BJ (cell line): ENCODE data around the gene DYRK4. TPM values are rescaled to one million over a fixed set of nuclear protein-coding genes. Genes with fewer than 3 reads are reported as not detected.

Experiments
- CTCF ChIA-PET: fragments of 350-600 bp; formaldehyde crosslinking; extraction: SDS; loops from one replicate; lab custom pipeline; 2021; ENCODE audit warnings: antibody characterized with exemption, inconsistent platforms; lab: Yijun Ruan, JAX
- POLR2A ChIA-PET: fragments of 300-600 bp; sonication (Branson Sonifier 250); formaldehyde crosslinking; extraction: SDS; loops from one replicate; lab custom pipeline; 2021; ENCODE audit warnings: antibody characterized with exemption; lab: Charles Lee
- DNase-seq: peaks from one replicate; pipeline ENCODE4 v3.0.0-alpha.2; 2011; ENCODE audit warnings: low read depth
- H3K27me3 ChIP-seq: 2 replicates; pipeline ENCODE4 v1.6.0; 2011; ENCODE audit warnings: low read length; ENCODE audit not compliant: control insufficient read depth, insufficient read depth
- H3K36me3 ChIP-seq: 2 replicates; pipeline ENCODE4 v1.5.1; 2011; ENCODE audit warnings: low read length; ENCODE audit not compliant: control insufficient read depth, insufficient read depth
- H3K4me3 ChIP-seq: 2 replicates; pipeline ENCODE4 v1.5.1; 2011; ENCODE audit warnings: low read depth, mild to moderate bottlenecking, control low read depth, low read length
- CTCF ChIP-seq: IDR thresholded peaks from 2 replicates; pipeline ENCODE4 v1.5.1; 2011; ENCODE audit warnings: low read depth, mild to moderate bottlenecking, control low read depth, inconsistent platforms, low read length, moderate library complexity; ENCODE audit not compliant: insufficient read depth
- polyA plus RNA-seq: library from polyadenylated mRNA; depleted of rRNA; stranded (reverse); fragments of >200 nt; gene quantifications from 2 replicates; pipeline ENCODE4 v1.2.3, GENCODE V29; 2011

The DYRK4 gene
- polyA plus RNA-seq, 1 experiment: 77.5 TPM

GRCh38 chr12:4595881-4596280, 33.9 kb downstream of the DYRK4 start:
- CTCF ChIA-PET: interaction anchor here (2.3 kb wide), 1 partner anchor 8 kb away, joined by 18 read pairs; no protein-coding TSS in a partner anchor
- no peak for TF ChIP-seq CTCF

GRCh38 chr12:4603421-4603820, 41.4 kb downstream of the DYRK4 start:
- DNase-seq: no peak
- Histone ChIP-seq H3K4me3 (no peak overlapping the region), H3K27me3 (no peaks in the 10 kb centered on the region; the same call in 1 of the 2 replicates), H3K36me3 (no peaks in the 10 kb centered on the region)
- CTCF ChIA-PET: interaction anchor here (0.6 to 3.0 kb wide), 4 partner anchors 9 to 647 kb away, joined by 3 to 26 read pairs (median 20); no protein-coding TSS in a partner anchor
- no peak for TF ChIP-seq CTCF
- POLR2A ChIA-PET: no interaction called here

More at GRCh38 chr12:4595881-4596280, 33.9 kb downstream of the DYRK4 start:
- no peak for DNase-seq
- H3K4me3 ChIP-seq: no peak overlapping the region
- peaks cover 8% of the 10 kb centered on the region for H3K27me3 ChIP-seq
- POLR2A ChIA-PET: no interaction called here
- H3K36me3 ChIP-seq: no peaks in the 10 kb centered on the region

GRCh38 chr12:4603946-4604345, 41.9 kb downstream of the DYRK4 start:
- TF ChIP-seq CTCF: no peak
- H3K27me3 ChIP-seq: no peaks in the 10 kb centered on the region; the same call in 1 of the 2 replicates
- DNase-seq: no peak
- no peaks in the 10 kb centered on the region for H3K36me3 ChIP-seq
- no peak overlapping the region for H3K4me3 ChIP-seq
- POLR2A ChIA-PET: no interaction called here
- CTCF ChIA-PET: interaction anchor here (0.6 to 3.0 kb wide), 13 partner anchors 9 to 646 kb away, joined by 3 to 26 read pairs (median 7); partner anchors contain the start of gene DYRK4

- peak; percentile 99 for TF ChIP-seq CTCF
- H3K4me3 ChIP-seq: peak overlapping the region; percentile 82
- peak; percentile 44 for DNase-seq
- ChIA-PET CTCF (interaction anchor here (0.6 to 3.0 kb wide), 15 partner anchors 10 to 542 kb away, joined by 3 to 26 read pairs (median 4); partner anchors contain the start of gene DYRK4), POLR2A (no interaction called here)
- no peaks in the 10 kb centered on the region for H3K36me3 ChIP-seq
- no peaks in the 10 kb centered on the region; the same call in 1 of the 2 replicates for H3K27me3 ChIP-seq
These were observed 42.7 kb downstream of the DYRK4 start for GRCh38 chr12:4604684-4605193.

- H3K27me3 ChIP-seq: no peaks in the 10 kb centered on the region
- CTCF ChIA-PET: interaction anchor here (0.6 to 1.0 kb wide), 2 partner anchors 57 to 591 kb away, joined by 3 to 4 read pairs; no protein-coding TSS in a partner anchor
- TF ChIP-seq CTCF: no peak
- POLR2A ChIA-PET: no interaction called here
- no peak for DNase-seq
- H3K4me3 ChIP-seq: no peak overlapping the region
- peaks cover 5% of the 10 kb centered on the region for H3K36me3 ChIP-seq
These were observed 45.0 kb downstream of the DYRK4 start for GRCh38 chr12:4607056-4607455.
